ENCODE data around the gene IYD.

The IYD gene

DNA sequence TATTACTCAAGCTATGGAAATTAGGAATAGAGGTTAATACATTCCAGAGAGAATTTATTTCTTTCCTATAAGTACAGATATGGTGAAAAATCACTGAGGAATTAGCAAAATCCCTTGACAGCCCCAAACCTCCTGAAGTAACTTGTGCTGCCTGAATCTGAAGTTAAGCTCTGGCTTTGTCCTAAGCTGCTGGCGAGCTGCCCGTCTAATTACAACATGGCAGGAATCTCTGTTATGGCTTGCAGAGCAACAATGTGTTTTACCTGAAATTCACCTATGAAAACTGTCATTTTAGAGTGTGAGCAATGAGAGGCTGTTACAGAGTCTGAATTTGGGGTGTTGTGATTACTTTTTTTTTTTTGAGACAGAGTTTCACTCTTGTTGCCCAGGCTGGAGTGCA lies 22.5 kb upstream of the IYD start:
- H3K4me3 ChIP-seq (replicated peaks; ENCODE audit: low read depth, low read length), result no peak overlapping the region
- TF ChIP-seq, protein P1, sequence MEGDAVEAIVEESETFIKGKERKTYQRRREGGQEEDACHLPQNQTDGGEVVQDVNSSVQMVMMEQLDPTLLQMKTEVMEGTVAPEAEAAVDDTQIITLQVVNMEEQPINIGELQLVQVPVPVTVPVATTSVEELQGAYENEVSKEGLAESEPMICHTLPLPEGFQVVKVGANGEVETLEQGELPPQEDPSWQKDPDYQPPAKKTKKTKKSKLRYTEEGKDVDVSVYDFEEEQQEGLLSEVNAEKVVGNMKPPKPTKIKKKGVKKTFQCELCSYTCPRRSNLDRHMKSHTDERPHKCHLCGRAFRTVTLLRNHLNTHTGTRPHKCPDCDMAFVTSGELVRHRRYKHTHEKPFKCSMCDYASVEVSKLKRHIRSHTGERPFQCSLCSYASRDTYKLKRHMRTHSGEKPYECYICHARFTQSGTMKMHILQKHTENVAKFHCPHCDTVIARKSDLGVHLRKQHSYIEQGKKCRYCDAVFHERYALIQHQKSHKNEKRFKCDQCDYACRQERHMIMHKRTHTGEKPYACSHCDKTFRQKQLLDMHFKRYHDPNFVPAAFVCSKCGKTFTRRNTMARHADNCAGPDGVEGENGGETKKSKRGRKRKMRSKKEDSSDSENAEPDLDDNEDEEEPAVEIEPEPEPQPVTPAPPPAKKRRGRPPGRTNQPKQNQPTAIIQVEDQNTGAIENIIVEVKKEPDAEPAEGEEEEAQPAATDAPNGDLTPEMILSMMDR (IDR thresholded peaks at IDR 0.05; ENCODE audit: low read depth, low read length, missing control alignments), result no peak
- no peak for DNase-seq (ENCODE audit: extremely low read depth, low read depth)

DNA sequence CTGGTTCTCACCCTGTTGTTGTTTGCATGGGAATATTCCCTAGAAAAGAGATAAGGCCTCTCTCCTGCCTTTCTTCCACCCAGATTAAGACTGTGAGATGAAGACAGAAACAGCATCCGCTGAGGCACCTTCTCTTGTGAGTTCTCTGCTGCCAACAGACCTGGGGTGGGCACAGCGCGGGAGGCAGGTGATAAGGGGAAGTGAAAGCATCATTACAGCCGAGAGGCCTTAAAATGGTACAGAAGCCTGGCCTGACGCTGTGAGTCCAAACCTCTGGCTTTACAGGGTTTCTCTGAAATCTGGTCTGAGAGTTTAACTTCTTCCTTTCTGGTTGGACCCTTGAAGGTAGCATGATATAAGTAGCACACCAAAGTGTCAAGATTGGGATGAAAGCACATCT lies 21.0 kb upstream of the IYD start:
- TF ChIP-seq, protein P1 (IDR thresholded peaks at IDR 0.05; ENCODE audit: low read depth, low read length, missing control alignments), result no peak
- no peak overlapping the region for H3K4me3 ChIP-seq (replicated peaks; ENCODE audit: low read depth, low read length)
- DNase-seq (ENCODE audit: extremely low read depth, low read depth), result no peak

DNA sequence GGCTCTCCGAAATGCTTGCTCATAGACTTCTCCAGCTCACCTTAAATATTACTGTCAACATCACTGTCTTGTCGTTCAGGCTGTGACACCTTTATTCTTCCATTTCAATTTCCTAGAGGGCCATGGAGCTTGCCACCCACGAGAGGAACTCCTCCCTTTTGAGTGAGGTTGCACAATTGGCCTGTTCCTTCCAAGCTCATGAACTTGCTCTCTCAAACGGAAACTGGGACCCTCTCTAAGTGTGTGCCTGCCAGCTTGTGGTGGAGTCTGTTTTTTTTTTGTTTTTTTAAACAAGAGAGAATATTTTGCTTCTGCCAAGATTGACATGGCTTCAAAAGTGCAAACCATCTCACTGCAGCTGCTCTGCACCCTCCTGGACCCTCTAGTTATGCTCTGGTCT lies 19.3 kb upstream of the IYD start:
- TF ChIP-seq, protein P1 (IDR thresholded peaks at IDR 0.05; ENCODE audit: low read depth, low read length, missing control alignments), result no peak
- H3K4me3 ChIP-seq (replicated peaks; ENCODE audit: low read depth, low read length), result no peak overlapping the region
- DNase-seq (ENCODE audit: extremely low read depth, low read depth), result no peak

DNA sequence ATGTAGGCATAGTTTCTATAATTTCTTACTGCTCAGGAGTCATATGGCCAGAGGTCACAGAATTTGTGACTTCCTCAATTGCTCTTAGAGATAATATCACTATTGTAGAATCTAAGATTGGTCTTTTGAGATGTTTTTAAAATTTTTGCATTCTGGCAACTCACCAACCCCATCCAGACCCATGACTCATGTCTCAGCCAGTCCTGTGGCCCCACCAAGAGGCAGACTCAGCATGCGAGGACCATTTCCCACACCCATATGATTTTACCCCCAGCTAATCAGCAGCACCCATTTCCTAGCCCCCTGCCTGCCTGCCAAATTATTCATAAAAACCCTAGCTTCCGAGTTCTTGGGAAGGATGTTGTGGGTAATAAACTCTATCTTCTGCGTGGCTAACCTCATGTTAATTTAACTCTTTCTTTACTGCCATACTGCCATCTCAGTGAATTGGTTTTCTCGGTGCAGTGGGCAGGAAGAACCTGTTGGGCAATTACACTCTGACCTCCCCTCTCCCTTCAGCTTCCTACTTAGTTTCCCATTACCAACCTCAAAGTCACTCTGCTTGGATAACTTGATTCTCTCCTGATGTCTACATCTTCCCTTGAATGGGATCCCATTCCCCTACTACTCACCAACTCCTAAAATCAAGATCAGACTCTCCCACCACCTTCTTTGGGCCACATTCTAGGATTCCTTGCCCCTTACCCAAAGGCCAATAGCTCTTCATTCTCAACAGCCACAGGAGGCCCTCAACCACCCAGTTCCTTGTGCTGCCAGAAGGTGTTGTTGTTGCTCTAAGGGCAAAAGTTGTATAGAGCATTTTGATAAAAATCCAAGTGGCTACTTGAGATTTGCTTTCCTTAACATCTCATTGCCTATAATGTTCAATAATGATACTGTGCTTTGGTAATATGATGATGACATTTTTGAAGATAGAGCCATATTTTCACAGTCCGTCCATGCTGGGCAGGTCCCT lies 16.2 kb upstream of the IYD start:
- H3K4me3 ChIP-seq (replicated peaks; ENCODE audit: low read depth, low read length), result no peak overlapping the region
- DNase-seq (ENCODE audit: extremely low read depth, low read depth), result peak; percentile 26
- TF ChIP-seq, protein P1 (IDR thresholded peaks at IDR 0.05; ENCODE audit: low read depth, low read length, missing control alignments), result peak; percentile 8

DNA sequence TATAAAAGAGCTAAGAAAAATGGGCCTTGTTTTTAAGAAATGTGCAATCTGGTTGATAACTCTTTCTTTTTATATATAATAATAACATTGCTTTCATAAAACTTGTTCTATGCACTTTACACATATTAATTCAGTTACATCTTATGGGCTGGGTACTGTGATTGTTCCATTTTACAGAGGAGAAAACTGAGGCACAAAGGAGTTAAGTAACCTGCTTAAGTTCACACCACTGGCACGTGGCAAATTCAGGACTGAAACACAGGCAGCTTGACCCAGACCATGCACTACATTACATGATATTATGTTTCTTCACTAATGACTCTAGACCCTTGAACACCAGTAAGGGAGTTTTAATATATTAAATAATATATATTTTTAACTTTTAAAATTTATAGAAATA lies 15.4 kb upstream of the IYD start:
- no peak overlapping the region for H3K4me3 ChIP-seq (replicated peaks; ENCODE audit: low read depth, low read length)
- TF ChIP-seq, protein P1 (IDR thresholded peaks at IDR 0.05; ENCODE audit: low read depth, low read length, missing control alignments), result no peak
- DNase-seq (ENCODE audit: extremely low read depth, low read depth), result no peak

DNA sequence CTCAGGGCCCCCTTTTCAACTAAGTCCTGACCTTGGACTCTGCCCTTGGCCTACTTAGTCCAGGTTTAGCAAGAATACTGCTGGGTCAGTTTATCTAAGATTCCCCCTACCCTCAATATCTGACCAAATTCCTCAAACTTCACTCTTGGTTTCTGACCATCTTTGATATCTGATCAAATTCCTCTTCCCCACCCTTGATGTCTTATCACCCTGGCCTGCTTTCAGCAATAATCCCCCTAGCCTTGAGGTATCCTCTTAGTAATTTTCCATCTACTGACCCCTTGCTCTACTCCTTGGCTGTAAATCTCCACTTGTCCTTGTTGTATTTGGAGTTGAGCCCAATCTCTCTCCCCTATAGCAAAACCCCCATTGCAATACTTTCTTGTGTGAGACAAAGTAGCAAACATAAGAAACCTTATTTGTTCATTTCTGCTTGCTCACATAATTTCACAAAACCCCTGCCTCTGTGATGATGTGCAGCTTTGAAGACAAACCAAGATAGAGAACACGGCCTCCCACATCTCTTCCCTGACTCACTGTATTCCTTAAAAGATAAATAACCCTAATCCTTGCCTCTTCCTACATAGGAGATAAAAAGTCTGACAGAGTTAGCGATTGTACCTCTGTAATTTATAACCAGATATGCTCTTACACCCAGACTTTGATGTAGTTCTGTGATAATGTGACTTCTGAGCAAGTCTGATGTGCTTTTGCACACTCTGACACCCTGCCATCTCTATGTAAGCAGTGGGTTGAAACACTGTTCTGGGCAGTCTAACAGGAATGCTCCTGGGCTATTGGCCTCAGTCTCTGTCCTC lies 13.8 kb upstream of the IYD start:
- H3K4me3 ChIP-seq (replicated peaks; ENCODE audit: low read depth, low read length), result no peak overlapping the region
- DNase-seq (ENCODE audit: extremely low read depth, low read depth), result no peak
- TF ChIP-seq, protein P1 (IDR thresholded peaks at IDR 0.05; ENCODE audit: low read depth, low read length, missing control alignments), result no peak
